Cerebellar cortex (tissue), 1 donor: ENCODE data around the gene ZZZ3.
"Not testable (repeated sequence)": the region's sequence is repeated elsewhere in the genome, so short reads cannot be mapped to it uniquely, and the experiment has no call there.

ENCODE experiments used
- DNase-seq: peaks from one replicate; pipeline ENCODE4 v3.0.0-alpha.2; 2015; ENCODE audit warnings: low spot score

Gene ZZZ3

GRCh38 chr1:77670330-77670729, 12.1 kb downstream of the ZZZ3 start:
- no peak for DNase-seq

- DNase-seq = no peak
These were observed 13.5 kb downstream of the ZZZ3 start for GRCh38 chr1:77668924-77669449.

GRCh38 chr1:77664939-77665516, 17.4 kb downstream of the ZZZ3 start:
- no peak for DNase-seq

- DNase-seq = no peak
These were observed 20.8 kb downstream of the ZZZ3 start for GRCh38 chr1:77661696-77662095.

GRCh38 chr1:77659879-77660593, 22.4 kb downstream of the ZZZ3 start:
- no peak for DNase-seq

- no peak for DNase-seq
These were observed 24.2 kb downstream of the ZZZ3 start for GRCh38 chr1:77658271-77658670.

- no peak for DNase-seq
These were observed 27.0 kb downstream of the ZZZ3 start for GRCh38 chr1:77655431-77655974.

GRCh38 chr1:77652970-77653516, 29.4 kb downstream of the ZZZ3 start:
- no peak for DNase-seq

- no peak for DNase-seq
These were observed 30.2 kb downstream of the ZZZ3 start for GRCh38 chr1:77652268-77652667.

- DNase-seq = no peak
These were observed 33.3 kb downstream of the ZZZ3 start for GRCh38 chr1:77649127-77649526.

- not testable (repeated sequence) for DNase-seq
These were observed 36.2 kb downstream of the ZZZ3 start for GRCh38 chr1:77646224-77646623.

GRCh38 chr1:77643456-77643855, 39.0 kb downstream of the ZZZ3 start:
- no peak for DNase-seq

GRCh38 chr1:77642941-77643340, 39.5 kb downstream of the ZZZ3 start:
- no peak for DNase-seq

- no peak for DNase-seq
These were observed 40.3 kb downstream of the ZZZ3 start for GRCh38 chr1:77642196-77642595.

GRCh38 chr1:77639557-77640069, 42.8 kb downstream of the ZZZ3 start:
- DNase-seq = no peak

GRCh38 chr1:77639056-77639455, 43.4 kb downstream of the ZZZ3 start:
- DNase-seq = no peak

GRCh38 chr1:77636864-77637263, 45.6 kb downstream of the ZZZ3 start:
- no peak for DNase-seq
